C4-2B (cell line): ENCODE results near the gene UBE2J2.
"Not testable (repeated sequence)": the region's sequence is repeated elsewhere in the genome, so short reads cannot be mapped to it uniquely, and the experiment has no call there.

Experiments used
- H3K27ac ChIP-seq: fragments of 450-650 bp; 2 replicates; pipeline ENCODE4 v1.5.1; 2017
- ZFX ChIP-seq: fragments of 450-650 bp; IDR thresholded peaks from 2 replicates; pipeline ENCODE4 v1.6.1; 2017
- TF ChIP-seq, protein P1 (sequence below): fragments of 450-650 bp; conservative IDR thresholded peaks from 2 replicates; pipeline ENCODE4 v1.5.1; 2017; ENCODE audit warnings: mild to moderate bottlenecking

The UBE2J2 gene

GRCh38 chr1:1255611-1256010, 18.0 kb downstream of the UBE2J2 start:
- TF ChIP-seq, protein P1, sequence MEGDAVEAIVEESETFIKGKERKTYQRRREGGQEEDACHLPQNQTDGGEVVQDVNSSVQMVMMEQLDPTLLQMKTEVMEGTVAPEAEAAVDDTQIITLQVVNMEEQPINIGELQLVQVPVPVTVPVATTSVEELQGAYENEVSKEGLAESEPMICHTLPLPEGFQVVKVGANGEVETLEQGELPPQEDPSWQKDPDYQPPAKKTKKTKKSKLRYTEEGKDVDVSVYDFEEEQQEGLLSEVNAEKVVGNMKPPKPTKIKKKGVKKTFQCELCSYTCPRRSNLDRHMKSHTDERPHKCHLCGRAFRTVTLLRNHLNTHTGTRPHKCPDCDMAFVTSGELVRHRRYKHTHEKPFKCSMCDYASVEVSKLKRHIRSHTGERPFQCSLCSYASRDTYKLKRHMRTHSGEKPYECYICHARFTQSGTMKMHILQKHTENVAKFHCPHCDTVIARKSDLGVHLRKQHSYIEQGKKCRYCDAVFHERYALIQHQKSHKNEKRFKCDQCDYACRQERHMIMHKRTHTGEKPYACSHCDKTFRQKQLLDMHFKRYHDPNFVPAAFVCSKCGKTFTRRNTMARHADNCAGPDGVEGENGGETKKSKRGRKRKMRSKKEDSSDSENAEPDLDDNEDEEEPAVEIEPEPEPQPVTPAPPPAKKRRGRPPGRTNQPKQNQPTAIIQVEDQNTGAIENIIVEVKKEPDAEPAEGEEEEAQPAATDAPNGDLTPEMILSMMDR: no peak
- TF ChIP-seq ZFX: no peak
- no peak overlapping the region for H3K27ac ChIP-seq

DNA sequence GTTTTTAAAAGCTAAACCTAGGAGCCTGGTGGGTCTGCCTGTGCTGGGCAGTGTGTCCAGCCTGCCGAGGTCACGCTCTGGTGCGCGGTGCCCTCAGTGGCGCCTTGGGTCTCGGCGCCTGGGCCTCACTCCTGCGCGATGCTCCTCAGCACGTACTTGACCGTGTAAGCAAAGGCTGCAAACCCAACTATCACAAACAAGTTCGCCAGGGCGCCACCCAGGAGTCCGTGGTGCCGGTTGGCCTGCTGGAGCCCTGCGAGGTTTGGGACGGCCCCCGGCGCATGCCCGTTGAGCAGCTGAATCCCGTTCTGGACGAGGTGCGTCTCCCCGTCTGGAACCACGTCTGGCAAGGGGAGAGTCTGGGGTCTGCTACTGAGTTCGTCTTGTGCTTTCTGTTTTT, 18.6 kb downstream of the UBE2J2 start:
- TF ChIP-seq ZFX: no peak
- TF ChIP-seq, protein P1: no peak
- H3K27ac ChIP-seq: no peak overlapping the region

GRCh38 chr1:1254667-1254998, 19.0 kb downstream of the UBE2J2 start:
- H3K27ac ChIP-seq: no peak overlapping the region
- no peak for TF ChIP-seq ZFX

DNA sequence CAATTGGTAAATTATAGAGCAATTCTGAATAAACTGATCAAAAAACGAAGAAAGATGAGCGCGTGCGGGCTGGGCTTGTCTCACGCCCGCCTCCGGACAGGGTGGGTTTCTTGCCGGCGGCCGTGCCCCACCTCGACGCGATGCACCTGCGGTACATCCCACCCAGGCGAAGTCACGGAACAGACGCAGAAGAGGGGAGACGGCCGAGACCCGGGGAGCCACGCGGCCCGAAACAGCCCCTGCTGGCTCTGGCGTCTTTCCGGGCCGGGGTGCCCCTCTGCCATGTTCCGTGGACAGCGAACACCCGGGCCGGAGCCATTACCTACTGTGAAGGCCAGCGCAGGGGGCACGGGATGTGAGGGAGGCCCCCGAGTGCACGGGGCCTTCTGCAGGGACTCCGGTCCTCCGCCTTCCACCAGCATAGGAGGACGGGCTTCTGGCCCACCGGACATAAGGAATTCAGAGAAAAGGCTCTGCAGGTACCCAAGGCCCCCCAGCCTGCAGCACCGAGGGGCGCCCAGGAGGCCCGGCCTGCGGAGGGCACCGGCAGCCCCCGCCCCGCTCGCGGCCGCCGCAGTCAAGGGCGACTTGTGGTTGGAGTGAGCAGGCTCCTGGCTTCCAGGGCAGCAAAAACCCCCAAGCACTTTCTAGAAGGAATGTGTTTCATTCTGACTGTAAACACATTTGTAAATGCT, 19.5 kb downstream of the UBE2J2 start:
- H3K27ac ChIP-seq: no peak overlapping the region
- TF ChIP-seq, protein P1: no peak
- TF ChIP-seq ZFX: no peak

- no peak overlapping the region for H3K27ac ChIP-seq
- TF ChIP-seq ZFX: no peak
- TF ChIP-seq, protein P1: no peak
These were observed 20.3 kb downstream of the UBE2J2 start for GRCh38 chr1:1253314-1253713.

DNA sequence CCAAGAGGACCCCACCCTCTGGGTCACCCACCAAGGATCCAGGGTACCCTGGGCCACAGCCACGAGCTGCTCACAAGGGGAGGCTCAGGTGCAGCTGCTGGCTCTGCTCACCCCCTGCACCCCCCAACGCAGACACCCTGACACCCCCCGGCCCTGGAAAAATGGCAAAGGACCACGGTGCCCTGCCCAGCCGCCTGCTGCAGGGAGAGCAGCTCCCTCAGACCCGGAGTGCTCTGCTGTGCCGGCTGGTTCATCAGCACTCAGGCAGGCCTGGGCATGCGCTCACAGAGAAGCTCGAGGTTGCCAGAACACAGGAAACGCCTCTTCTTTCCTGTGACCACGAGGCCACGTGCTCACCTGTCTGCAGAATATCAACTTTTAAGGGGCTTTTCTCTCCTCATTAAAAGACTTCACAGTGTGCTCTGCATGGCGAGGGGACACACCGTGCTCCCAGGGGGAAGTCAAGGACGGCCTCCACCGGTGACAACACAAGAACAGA, 22.8 kb downstream of the UBE2J2 start:
- TF ChIP-seq ZFX: no peak
- TF ChIP-seq, protein P1: no peak
- 0 out of 2 replicates have a peak overlapping the region, but pooled peaks have one; percentile 2 for H3K27ac ChIP-seq

DNA sequence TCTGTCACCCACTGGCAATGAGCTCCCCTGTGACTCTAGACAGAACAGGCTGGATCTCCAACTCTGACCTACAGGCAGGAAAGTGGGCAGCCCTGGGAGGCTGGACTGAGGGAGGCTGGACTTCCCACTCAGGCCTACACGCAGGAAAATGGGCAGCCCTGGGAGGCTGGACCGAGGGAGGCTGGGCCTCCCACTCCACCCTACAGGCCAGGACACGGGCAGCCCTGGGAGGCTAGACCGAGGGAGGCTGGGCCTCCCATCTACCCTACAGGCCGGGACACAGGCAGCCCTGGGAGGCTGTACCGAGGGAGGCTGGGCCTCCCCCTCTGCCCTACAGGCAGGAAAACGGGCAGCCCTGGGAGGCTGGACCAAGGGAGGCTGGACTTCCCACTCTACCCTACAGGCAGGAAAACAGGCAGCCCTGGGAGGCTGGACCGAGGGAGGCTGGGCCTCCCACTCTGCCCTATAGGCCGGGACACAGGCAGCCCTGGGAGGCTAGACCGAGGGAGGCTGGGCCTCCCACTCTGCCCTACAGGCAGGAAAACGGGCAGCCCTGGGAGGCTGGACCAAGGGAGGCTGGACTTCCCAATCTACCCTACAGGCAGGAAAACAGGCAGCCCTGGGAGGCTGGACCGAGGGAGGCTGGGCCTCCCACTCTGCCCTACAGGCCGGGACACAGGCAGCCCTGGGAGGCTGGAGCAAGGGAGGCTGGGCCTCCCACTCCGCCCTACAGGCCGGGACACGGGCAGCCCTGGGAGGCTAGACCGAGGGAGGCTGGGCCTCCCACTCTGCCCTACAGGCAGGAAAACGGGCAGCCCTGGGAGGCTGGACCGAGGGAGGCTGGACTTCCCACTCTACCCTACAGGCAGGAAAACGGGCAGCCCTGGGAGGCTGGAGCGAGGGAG, 25.4 kb downstream of the UBE2J2 start:
- H3K27ac ChIP-seq: not testable (repeated sequence)

DNA sequence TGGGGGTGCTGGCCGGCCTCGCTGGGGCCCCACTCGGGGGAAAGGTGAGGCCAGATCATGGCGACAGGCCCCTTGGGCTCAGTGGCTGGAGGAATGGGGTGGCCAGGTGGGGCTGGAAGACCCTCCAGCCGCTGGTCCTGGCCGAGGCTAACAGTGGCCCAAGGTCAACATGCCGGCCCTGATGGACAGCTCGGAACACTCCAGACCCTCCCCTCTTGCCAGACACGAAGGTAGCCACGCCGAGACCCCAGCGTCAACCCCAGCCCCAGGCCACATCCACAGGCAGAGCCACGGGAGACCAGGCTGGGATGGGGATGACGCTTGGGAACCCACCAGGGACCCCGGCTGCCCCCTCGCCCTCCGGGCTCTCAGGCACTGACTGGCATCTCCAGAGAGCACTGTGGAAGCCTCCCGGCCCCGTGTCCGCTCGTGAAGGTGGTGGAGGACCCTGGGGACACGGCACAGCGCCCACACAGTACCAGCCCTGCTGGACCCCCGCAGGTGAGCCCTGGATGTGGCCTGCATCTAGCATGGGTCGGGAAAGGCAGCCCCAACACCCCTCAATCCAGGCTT, 26.2 kb downstream of the UBE2J2 start:
- no peak overlapping the region for H3K27ac ChIP-seq
- TF ChIP-seq, protein P1: no peak
